GM18526 (cell line): ENCODE results near the gene SLC25A33.

Experiments
- POLR2A ChIP-seq: IDR thresholded peaks from 3 replicates; pipeline ENCODE4 v1.6.1; 2011; ENCODE audit not compliant: insufficient read length; ENCODE audit errors: extremely low read depth

SLC25A33 gene

GRCh38 chr1:9618909-9619679 is 79.8 kb downstream of the SLC25A33 start:
- TF ChIP-seq POLR2A: no peak

- TF ChIP-seq POLR2A: no peak
These were observed 81.8 kb downstream of the SLC25A33 start for GRCh38 chr1:9621032-9621431.

GRCh38 chr1:9624081-9624480 is 84.8 kb downstream of the SLC25A33 start:
- TF ChIP-seq POLR2A: no peak

- TF ChIP-seq POLR2A: no peak
These were observed 86.9 kb downstream of the SLC25A33 start for GRCh38 chr1:9626201-9626608.

GRCh38 chr1:9628541-9629444 is 89.5 kb downstream of the SLC25A33 start:
- peak; percentile 49 for TF ChIP-seq POLR2A

- no peak for TF ChIP-seq POLR2A
These were observed 90.4 kb downstream of the SLC25A33 start for GRCh38 chr1:9629445-9630201.

DNA sequence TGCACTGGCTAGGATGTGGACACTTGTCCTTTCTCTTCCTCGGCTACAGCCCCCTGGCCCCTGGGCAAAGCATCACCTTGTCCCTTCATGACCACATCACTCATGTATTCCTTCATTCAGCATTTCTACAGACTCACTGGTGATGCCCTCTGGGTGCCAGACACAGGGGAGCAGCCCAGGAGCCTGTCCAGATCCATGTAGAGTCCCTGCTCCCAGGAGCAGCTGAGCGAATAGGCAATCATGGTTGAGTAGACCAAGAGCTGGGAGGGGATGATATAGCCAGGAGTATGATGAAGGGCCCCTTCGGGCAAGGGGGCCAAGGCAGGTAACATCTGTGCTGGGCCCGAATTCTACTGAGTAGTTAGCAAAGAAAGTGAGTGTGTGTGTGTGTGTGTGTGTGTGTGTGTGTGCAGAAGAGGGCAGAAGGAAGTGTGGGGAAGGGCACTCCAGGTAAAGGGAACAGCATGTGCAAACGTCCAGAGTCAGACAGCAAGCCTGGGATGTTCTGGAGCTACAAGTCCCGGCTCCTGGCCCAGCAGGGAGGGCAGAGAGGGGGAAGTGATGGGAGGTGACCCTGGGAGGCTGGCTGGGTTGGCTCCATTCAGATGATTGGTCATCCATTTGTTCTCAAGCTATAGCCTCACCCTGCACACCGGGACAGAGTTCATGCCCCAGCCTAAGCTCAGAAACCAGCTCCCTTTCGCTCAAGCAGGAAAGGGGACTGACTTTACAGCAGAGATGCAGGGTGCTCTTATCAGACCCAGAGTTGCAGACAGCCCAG is 91.3 kb downstream of the SLC25A33 start:
- TF ChIP-seq POLR2A: no peak

GRCh38 chr1:9631613-9632012 is 92.3 kb downstream of the SLC25A33 start:
- TF ChIP-seq POLR2A: no peak

DNA sequence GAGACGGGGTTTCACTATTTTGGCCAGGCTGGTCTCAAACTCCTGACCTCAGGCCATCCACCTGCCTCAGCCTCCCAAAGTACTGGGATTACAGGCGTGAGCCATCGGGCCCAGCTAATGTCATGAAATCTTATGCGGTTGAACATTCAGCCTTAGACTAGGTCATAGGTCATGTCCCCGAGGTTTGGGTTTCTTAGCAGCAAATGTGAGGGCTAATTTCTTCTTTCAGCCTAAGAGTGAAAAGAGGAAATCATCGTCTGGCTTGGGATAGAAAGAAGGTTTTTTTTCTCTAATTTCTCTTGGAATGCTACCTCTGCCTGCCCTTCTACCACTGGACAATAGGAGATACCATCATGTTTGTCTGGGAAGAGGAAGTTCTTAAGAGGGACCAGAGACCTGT is 94.2 kb downstream of the SLC25A33 start:
- no peak for TF ChIP-seq POLR2A

DNA sequence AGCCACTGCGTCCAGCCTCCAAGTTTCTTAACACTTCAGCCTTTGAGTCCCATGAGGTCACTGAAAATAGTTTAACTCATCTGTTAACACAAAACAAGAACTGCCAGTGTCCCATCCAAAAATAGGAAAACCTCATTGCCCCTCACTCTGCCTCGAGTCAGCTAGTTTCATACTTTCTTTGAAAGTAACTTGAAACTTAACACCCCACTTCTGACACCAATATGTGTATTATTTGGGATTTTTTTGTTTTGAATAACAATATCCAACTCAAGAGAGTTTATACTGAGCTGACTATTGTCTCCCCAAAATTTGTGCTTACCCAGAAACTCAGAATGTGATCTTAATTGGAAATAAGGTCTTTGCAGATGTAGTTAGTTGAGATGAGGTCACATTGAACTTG is 95.3 kb downstream of the SLC25A33 start:
- no peak for TF ChIP-seq POLR2A
